ENCODE data around the gene UNC5C.

Gene UNC5C

GRCh38 chr4:95255396-95256107 is 293.2 kb downstream of the UNC5C start:
- no peak for DNase-seq

DNA sequence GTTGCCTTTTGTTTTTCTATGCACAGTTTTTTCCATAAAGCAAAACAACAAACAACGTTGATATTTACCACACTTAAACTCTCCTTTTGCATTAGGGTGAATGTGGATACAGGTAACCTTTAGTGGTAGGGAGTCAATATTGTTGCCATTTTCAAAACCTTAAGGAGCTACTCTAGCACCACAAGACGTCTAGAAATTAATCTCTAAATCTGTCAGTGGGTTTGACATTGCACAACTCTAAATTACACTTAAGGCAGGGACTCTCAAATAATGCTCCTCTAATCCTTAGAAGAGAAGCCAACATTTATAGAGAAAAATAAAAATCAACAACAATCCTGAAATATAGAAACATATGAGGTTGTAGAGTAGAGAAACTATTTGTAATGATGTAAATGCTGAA is 297.2 kb downstream of the UNC5C start:
- DNase-seq, result no peak

DNA sequence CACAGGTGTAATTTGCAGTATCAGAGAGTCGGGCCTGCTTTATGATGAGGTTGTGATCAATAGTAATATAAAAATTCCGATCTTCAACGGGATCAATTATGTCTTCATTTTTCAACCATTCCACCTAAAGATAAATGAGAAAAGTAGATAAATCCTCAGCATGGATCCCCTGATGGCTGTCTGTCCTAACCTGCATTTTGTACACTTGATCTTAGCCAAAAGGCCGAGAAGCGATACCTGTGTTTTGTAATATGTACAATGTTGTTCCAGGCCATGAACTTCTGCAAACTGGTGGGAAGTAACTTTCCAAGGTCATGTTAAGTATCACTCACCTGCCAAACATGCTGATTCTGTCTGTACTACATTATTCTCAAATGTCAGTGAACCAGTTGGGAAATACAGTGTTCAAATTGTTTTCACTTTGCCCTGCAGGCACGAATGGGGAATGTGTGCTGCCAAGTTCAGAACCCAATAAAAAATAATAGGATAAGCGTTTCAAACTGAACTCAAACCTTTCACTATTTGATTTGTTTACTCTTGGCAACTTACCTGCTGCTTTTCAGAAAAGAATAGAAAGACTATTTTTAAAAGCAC is 298.1 kb downstream of the UNC5C start:
- DNase-seq, result no peak

GRCh38 chr4:95249426-95250021 is 299.2 kb downstream of the UNC5C start:
- no peak for DNase-seq

GRCh38 chr4:95248720-95249425 is 299.9 kb downstream of the UNC5C start:
- DNase-seq, result no peak

- DNase-seq, result no peak
These were observed 304.9 kb downstream of the UNC5C start for GRCh38 chr4:95243892-95244291.

GRCh38 chr4:95238554-95238953 is 310.2 kb downstream of the UNC5C start:
- DNase-seq, result no peak

DNA sequence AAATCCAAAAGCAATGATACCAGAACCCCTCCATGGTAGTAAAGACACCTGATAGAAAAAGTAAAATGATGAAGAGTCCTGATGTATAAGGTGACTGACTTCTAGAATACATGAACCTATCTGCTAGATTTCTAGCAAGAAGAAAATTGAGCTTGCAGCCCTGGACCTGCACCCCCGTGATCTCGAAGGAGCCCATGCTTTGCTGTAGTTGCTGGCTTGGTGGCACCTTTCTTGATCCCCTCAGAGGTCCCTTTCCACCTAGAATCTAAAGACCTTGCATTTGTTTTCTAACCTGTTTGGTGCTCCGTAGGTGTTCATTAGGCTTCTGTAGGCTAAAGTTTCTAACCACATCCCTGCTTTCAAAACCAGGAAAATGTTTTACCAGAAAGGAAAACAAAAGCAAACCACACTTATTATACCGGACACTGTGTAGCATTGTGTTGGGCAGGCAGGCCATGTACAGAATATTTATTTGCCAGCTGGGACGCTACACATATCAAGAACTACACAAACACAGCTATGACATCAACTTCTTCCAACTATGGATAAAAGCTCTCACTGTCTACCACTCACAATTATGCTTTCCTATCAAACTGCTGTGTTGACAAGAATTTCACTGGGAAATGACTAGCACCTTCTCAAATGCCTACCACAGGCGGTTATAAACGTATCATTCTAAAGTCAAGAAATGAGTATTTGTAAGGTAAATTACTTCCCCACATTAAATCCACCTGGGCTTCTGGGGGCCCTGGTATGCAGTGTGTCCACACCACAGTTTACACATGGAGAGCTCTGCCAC is 316.2 kb downstream of the UNC5C start:
- DNase-seq, result no peak

GRCh38 chr4:95231681-95232080 is 317.1 kb downstream of the UNC5C start:
- DNase-seq, result no peak

DNA sequence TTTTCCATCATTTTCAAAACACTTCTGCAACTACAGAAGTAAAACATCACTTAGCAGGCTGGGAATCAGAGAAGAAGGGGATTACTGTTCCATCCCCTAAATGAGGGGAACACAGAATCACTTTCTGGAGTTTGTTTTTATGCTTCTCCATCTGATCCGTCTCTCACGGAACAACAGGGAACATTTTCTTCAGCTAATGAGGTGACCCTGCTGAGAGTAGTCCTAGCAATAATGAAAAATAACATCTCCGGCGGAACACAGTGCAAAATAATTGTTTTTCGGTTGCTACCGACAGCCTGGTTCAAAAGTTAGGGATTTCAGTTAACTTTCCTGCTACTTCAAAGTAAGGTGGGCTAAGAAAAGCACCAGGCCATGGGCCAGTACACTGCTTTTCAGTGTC is 322.9 kb downstream of the UNC5C start:
- no peak for DNase-seq

DNA sequence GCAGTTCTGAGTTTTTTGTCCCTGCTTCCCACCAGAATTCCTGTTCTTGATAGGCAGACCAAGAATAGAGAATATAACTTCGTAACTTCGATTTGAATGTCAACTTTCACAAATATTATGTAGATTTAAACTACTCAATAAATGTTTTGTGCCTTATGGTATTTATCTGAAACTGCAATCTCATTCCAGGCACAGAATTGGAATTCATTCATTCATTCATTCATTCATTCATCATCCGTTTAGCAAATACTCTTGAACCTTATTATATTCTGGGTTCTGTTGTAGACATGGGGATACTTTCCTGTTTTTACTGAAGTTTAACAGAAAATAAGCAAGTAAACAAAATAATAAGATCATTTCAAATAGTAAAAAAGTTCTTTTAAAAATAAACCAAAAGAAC is 324.4 kb downstream of the UNC5C start:
- DNase-seq, result no peak

DNA sequence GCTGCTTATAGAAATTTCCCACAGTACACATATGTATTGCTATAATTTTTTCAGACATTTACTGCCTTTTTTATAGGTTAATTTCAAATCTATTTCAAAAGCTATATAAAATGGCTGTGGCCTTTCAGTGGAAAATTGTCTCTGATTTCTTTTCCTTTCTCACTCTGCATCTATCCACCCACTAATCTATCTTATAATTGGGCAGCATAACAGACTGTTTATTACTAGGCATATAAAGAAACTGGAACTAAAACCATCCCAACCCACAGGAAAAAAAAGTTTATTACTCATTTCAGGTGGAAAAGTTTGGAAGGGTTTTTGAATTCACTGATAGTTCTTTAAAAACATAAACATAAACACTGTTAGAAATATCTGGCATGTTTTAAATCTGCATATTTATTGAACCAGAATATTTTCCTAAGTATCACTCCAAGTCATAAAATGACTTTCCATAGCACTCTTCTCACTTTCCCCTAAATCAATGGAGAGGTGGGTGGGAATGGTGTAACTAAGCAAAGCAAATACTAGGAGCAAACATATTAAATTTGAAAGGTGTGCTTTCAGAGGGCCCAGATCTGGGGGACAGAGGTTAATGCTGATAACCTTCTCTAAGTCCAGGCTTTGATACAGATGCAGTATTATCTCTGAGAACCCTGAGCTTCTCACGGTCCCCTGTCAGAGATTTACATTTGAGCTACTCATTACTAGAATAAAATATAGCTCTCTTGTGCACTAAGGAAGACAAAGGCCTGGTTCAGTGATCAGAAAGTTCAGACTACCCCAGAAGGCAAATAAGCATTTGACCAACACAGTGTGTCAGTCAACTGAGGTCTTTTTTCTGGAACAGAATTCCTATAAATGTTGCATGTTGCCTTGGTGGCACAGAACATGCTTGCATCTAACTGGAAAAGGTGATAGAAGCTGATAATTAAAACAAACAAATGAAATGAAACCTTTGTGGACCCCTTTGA is 328.3 kb downstream of the UNC5C start:
- no peak for DNase-seq

DNA sequence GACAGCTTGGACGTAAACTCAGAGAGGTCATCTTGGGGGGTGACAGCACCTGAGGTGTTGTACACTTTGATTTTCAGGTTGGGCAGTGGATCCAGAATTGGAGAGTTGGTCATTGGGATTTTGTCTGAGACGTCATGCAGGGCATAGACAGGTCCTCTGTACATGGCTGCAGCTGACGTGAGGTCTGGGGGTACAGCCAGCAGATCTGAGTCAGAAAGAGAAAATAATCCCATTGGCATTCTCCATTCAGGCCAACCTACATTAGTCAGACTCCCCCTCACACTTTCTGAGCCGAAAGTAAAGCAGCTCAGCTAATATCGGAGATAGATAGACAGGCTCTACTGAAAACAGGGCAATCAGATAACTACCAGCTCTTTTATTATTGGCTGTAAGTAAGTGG is 329.7 kb downstream of the UNC5C start:
- DNase-seq, result no peak

DNA sequence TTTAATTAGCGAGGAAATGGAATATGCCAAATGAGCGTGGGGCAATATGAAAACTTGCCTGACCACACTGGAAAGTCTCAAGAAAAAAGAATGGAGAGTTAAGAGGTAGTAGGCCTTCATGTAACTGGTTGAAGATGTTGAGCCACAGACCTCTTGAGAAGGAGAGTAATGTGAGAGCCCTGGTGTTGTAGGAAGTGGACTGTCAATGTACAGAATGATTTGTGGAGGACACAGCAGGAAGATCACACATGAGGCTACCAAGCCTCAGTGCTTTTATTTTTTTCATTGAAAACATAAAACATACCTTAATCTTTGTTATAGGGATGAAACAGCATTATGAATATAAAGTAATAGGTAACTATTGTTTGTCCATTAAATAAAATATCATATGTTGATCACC is 331.6 kb downstream of the UNC5C start:
- DNase-seq, result no peak

DNA sequence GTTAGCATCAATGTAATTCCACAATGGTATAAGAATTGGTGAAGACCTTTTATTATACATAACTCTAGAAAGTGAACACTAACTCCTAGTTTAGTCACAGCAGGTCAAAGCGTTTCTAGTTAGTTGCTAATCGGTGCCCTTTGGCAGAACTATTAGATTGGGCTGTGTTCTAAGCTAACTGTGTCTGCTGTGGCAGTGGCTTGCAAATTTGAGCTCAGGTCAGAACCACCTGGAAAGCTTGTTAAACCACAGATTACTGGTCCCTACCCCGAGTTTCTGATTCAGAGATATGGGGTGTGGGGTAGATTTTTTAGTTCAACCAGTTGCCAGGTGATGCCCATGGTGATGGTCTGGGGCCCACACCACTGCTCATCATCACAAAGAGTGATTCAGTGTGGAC is 332.1 kb downstream of the UNC5C start:
- no peak for DNase-seq

GRCh38 chr4:95215991-95216605 is 332.7 kb downstream of the UNC5C start:
- no peak for DNase-seq

GRCh38 chr4:95215043-95215442 is 333.7 kb downstream of the UNC5C start:
- DNase-seq, result no peak

GRCh38 chr4:95214408-95214807 is 334.4 kb downstream of the UNC5C start:
- DNase-seq, result no peak

DNA sequence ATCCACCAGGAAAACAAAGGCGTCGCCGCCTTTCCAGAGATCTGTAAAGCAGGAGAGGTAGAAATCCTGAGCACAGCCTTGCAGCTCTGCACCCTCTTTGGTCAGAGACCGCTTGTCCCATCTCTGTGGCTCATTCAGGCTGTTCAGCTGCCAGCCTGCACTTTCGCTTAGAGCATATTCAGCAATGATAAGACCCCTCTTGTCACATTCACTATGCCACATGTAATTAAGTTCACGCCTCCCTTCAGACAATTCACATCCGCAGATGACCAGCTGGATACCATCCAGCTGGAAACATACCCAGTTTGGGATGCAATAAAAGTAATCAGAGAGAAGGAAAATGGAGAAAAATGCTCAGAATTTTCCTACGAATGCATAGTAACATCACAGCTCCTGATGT is 335.4 kb downstream of the UNC5C start:
- no peak for DNase-seq

DNA sequence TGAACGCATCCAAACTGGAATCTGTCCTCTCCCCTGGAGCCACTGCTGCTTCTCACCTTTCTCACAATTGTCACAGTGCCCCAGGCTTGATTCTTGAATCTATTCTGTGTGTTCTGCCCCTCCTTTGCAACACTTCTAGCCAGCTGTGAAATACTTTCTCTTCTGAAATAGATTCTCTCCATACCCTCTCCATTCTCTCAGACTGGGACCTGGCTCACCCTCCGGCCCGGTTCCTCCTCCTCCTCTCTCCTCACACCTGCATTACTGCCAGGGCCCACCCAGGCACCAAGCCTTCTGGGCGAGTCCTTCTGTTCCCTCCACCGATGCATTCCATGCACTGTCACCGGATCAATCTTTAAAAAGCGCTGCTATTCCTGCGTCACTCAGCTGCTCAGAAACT is 336.1 kb downstream of the UNC5C start:
- no peak for DNase-seq

- DNase-seq, result no peak
These were observed 338.8 kb downstream of the UNC5C start for GRCh38 chr4:95209927-95210326.

Data from DMS153 (cell line).